Heart right ventricle (tissue), 16 donors: ENCODE data around the gene STK38. TPM values are rescaled to one million over a fixed set of nuclear protein-coding genes. Genes with fewer than 3 reads are reported as not detected.

Experiments
- ATAC-seq, 8 donors: fragments of 200-7000 bp; cut with Tn5 transposase; one replicate each; pipeline ENCODE4 v1.9.1; 2020; ENCODE audit warnings: mild to moderate bottlenecking in 8 of 8, moderate library complexity in 8 of 8, moderate number of reproducible peaks in 1 of 8
- DNase-seq, 2 donors: peaks; one replicate each; pipeline ENCODE4 v3.0.0-alpha.2; 2020
- H3K27ac ChIP-seq, 10 donors: fragments of 200-600 bp; sonication (generic) in 2 of 10; one replicate each; pipeline versions ENCODE4 v1.5.0 to v1.8.0; 2020 to 2022; ENCODE audit warnings: mild to moderate bottlenecking in 3 of 10
- H3K27me3 ChIP-seq, 7 donors: fragments of 200-600 bp; one replicate each; pipeline ENCODE4 v1.8.0; 2021 to 2022; ENCODE audit warnings: mild to moderate bottlenecking in 2 of 7
- H3K36me3 ChIP-seq, 9 donors: fragments of 200-600 bp; sonication (generic) in 1 of 9; one replicate each; pipeline versions ENCODE4 v1.5.0 to v1.8.0; 2020 to 2022; ENCODE audit warnings: mild to moderate bottlenecking in 2 of 9
- H3K4me1 ChIP-seq, 9 donors: fragments of 200-600 bp; sonication (generic) in 1 of 9; one replicate each; pipeline versions ENCODE4 v1.5.0 to v1.8.0; 2020 to 2022; ENCODE audit warnings: mild to moderate bottlenecking in 4 of 9
- H3K4me3 ChIP-seq, 10 donors: fragments of 200-600 bp; sonication (generic) in 2 of 10; one replicate each; pipeline versions ENCODE4 v1.5.0 to v1.8.0; 2020 to 2022; ENCODE audit warnings: mild to moderate bottlenecking in 7 of 10, moderate library complexity in 2 of 10
- H3K9me3 ChIP-seq, 11 donors: fragments of 200-600 bp in 10 of 11; sonication (generic) in 2 of 11; one replicate each; pipeline versions ENCODE4 v1.5.0 to v1.8.0; 2013 to 2022; ENCODE audit warnings: mild to moderate bottlenecking in 2 of 11, control low read depth in 1 of 11, moderate library complexity in 1 of 11
- CTCF ChIP-seq, 9 donors: fragments of 200-600 bp; sonication (generic) in 2 of 9; IDR thresholded peaks; one replicate each; pipeline versions ENCODE4 v1.5.0 to v1.8.0; 2021 to 2022; ENCODE audit warnings: antibody characterized with exemption in 9 of 9, mild to moderate bottlenecking in 5 of 9, moderate library complexity in 1 of 9
- WGBS, 2 donors: extraction: QIAGEN DNeasy Blood & Tissue Kit; methylation state at CpG; one replicate each; pipeline ENCODE4 v1.1.7; 2013; ENCODE audit warnings: inconsistent platforms in 1 of 2; 5-methylcytosine and 5-hydroxymethylcytosine counted together
- intact Hi-C, 10 donors: fragments of 100-400 bp; cut with DNase I; formaldehyde crosslinking; loops; one replicate each; pipeline versions ENCODE4 v1.11.1 to v1.14.2; 2022
- polyA plus RNA-seq, 2 donors: library from polyadenylated mRNA; stranded (reverse); fragments of 200-250 nt; gene quantifications; one replicate each; pipeline ENCODE4 v1.2.3, GENCODE V29; 2013
- total RNA-seq, 10 donors: library from RNA; stranded (reverse); fragmentation: NEBNext Ultra II Directional in 3 of 10; extraction: Animal tissue kit (Norgen Biotek cat#: 25700) in 3 of 10; gene quantifications; one replicate each; pipeline versions ENCODE4 v1.2.1 to v1.2.4, GENCODE V29; 2021 to 2023
- donor health status: Arrhythmogenic right ventricular cardiomyopathy.
- donor health status: ischemic (EF 13 %, LVEDD 7.1; RV severe dilation, severe dysfunction).
- donor health status: healthy with polysubstance abuse.
- donor health status: DM: no; HTN: yes; CAD: no.
- donor health status: DM: no; HTN: no; CAD: no.
- donor health status: ischemic (EF 25% LVEDD 6.9; RV normal size, moderate dysfunction).
- donor health status: ischemic (EF 25% LVEDD 5.7; RV mildly dilated, moderate dysfunction).
- donor health status: healthy.
- donor health status: DM: yes; HTN: yes; CAD: no.
- donor health status: Ischemic cardiomyopathy.
- donor health status: ischemic (EF 35%, LVEDD 5.7; RV mildly dilated, moderate dysfunction).
- donor health status: nonischemic (EF 11% LVEDD 7.7; RV severe dilation, severe dysfunction).
- donor health status: DM: yes; HTN: yes; CAD: no.
- donor health status: PGD.
- donor health status: ischemic (EF 29% LVEDD 5.4; RV normal size, mild dysfunction).
- donor health status: nonischemic (EF 23%, LVEDD 6.1; RV moderate dilation, normal function).

The STK38 gene
- total and polyA plus RNA-seq, 12 donors, result 12.9 to 23.8 (median 21.5) TPM

DNA sequence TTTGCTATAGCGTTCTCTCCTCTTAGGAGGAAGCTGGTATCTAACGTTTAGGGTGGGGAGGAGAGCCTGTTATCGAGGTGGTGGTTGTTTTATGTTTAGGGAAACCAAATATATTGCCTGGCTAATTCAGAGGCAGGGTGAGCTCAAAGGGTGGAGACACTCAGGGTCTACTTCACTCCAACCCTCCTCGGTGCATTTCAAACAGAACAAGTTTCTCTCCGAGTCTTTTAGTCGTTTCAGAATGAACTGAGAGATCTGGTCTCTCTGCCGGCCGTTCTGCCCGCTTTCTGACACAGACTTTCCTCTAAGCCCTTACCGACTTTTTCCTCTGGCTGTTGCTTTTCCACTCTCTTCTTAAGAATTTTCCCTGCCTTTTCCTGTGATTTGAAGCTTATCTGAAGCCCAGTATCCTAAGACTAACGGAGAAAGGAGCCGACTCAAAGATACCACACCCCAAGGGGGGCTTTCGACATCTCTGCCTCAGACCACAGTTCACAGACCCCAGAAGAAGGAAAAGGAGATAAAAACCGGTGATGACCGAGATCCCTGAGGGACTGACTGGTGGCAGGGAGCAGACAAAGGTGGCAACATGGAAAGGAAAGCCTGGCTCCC, 865 bp downstream of the STK38 start:
- peaks cover 5 to 58% (median 39%) of the 10 kb centered on the region in 9 donors for H3K4me1 ChIP-seq
- peak overlapping the region; percentile 89 to 100 (median 98) for H3K27ac ChIP-seq
- TF ChIP-seq CTCF (IDR thresholded peaks at IDR 0.05), result no peak
- WGBS, 2 donors, result 0% methylated on average over 15 of the region's 15 CpGs
- ATAC-seq (peak in 6 of 8 donors; percentile 7 to 41 (median 28)), DNase-seq (no peak)
- intact Hi-C loops, result loop anchor here in 8 of 10 donors (1.0 to 10.0 kb wide), 8 partner anchors 18 to 438 kb away; partner anchors contain the start of genes SRSF3 (in 7 of the 8), KCTD20 (in 3 of the 8), PXT1 (in 3 of the 8) and MTCH1 (in 1 of the 8)
- H3K27me3 ChIP-seq, result no peaks in the 10 kb centered on the region
- H3K4me3 ChIP-seq, result peak overlapping the region; percentile 77 to 98 (median 93)
- H3K9me3 ChIP-seq, result no peaks in the 10 kb centered on the region
- H3K36me3 ChIP-seq, result peaks cover 0 to 12% (median 0%) of the 10 kb centered on the region in 9 donors

GRCh38 chr6:36545767-36546307, 1.4 kb downstream of the STK38 start:
- ATAC-seq, result no peak
- no peak for TF ChIP-seq CTCF (IDR thresholded peaks at IDR 0.05)

DNA sequence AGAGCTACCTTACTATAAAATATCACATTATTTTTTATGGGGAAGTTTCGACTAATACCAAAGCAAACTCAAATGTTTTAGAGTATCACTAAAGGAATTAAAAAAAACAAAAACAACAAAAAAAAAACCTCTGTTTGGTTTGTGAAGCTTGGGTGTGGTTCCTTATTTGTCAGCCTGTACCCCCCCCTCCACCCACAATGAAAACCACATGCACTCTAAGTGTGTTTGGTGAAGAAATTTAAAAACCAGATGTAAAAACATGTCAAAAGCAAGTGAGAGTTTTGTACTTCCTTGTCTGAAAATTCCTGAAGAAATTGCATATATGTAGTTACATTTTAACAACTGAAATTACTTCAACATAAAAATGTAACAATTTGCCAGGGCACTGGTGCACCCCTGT, 3.1 kb downstream of the STK38 start:
- Histone ChIP-seq H3K4me3 (peak overlapping the region in 5 of 10 donors; percentile 1 to 98 (median 22)), H3K27ac (peak overlapping the region in 9 of 10 donors; percentile 6 to 100 (median 38)), H3K9me3 (no peaks in the 10 kb centered on the region), H3K27me3 (no peaks in the 10 kb centered on the region), H3K36me3 (peaks cover 0 to 34% (median 12%) of the 10 kb centered on the region in 9 donors), H3K4me1 (peaks cover 8 to 78% (median 59%) of the 10 kb centered on the region in 9 donors)
- ATAC-seq (no peak), DNase-seq (no peak)
- WGBS, 2 donors, result 64 to 77% methylated on average over 1 of the region's 1 CpG
- intact Hi-C loops, result loop anchor here in 4 of 10 donors (10.0 kb wide), 3 partner anchors 51 to 441 kb away; partner anchors contain the start of genes SRSF3 (in 2 of the 4), KCTD20 (in 1 of the 4), MTCH1 (in 1 of the 4) and PXT1 (in 1 of the 4)
- no peak for TF ChIP-seq CTCF (IDR thresholded peaks at IDR 0.05)

More at GRCh38 chr6:36545767-36546307, 1.4 kb downstream of the STK38 start:
- no peak for DNase-seq
- WGBS, 2 donors, result 19 to 21% methylated on average over 3 of the region's 3 CpGs
- peaks cover 5 to 64% (median 44%) of the 10 kb centered on the region in 9 donors for H3K4me1 ChIP-seq
- peaks cover 0 to 18% (median under 1%) of the 10 kb centered on the region in 9 donors for H3K36me3 ChIP-seq
- H3K4me3 ChIP-seq, result peak overlapping the region in 9 of 10 donors; percentile 77 to 98 (median 94)
- H3K27me3 ChIP-seq, result no peaks in the 10 kb centered on the region
- intact Hi-C loops, result loop anchor here in 8 of 10 donors (1.0 to 10.0 kb wide), 8 partner anchors 18 to 439 kb away; partner anchors contain the start of genes SRSF3 (in 7 of the 8), KCTD20 (in 3 of the 8), PXT1 (in 3 of the 8) and MTCH1 (in 1 of the 8)
- H3K27ac ChIP-seq, result peak overlapping the region; percentile 89 to 100 (median 98)
- H3K9me3 ChIP-seq, result no peaks in the 10 kb centered on the region

GRCh38 chr6:36542041-36542440, 5.2 kb downstream of the STK38 start:
- DNase-seq (no peak), ATAC-seq (no peak)
- WGBS, 2 donors, result 89 to 95% methylated on average over 2 of the region's 2 CpGs
- no peak overlapping the region for H3K4me3 ChIP-seq
- H3K9me3 ChIP-seq, result no peaks in the 10 kb centered on the region
- no peak for TF ChIP-seq CTCF (IDR thresholded peaks at IDR 0.05)
- peaks cover 8 to 68% (median 54%) of the 10 kb centered on the region in 9 donors for H3K4me1 ChIP-seq
- no peaks in the 10 kb centered on the region for H3K27me3 ChIP-seq
- intact Hi-C loops, result loop anchor here in 4 of 10 donors (10.0 kb wide), 3 partner anchors 53 to 443 kb away; partner anchors contain the start of genes SRSF3 (in 2 of the 4), KCTD20 (in 1 of the 4), MTCH1 (in 1 of the 4) and PXT1 (in 1 of the 4)
- peaks cover 0 to 56% (median 18%) of the 10 kb centered on the region in 9 donors for H3K36me3 ChIP-seq
- H3K27ac ChIP-seq, result no peak overlapping the region
